Sigmoid colon (tissue), 7 donors: ENCODE data around the gene ZNF700. TPM values are rescaled to one million over a fixed set of nuclear protein-coding genes. Genes with fewer than 3 reads are reported as not detected.
"Not testable (repeated sequence)": the region's sequence is repeated elsewhere in the genome, so short reads cannot be mapped to it uniquely, and the experiment has no call there.

ENCODE experiments used
- DNase-seq: peaks from one replicate; pipeline ENCODE4 v3.0.0-alpha.2; 2019
- H3K27ac ChIP-seq, 4 donors: fragments of 200-600 bp; sonication (generic); one replicate each; pipeline ENCODE4 v1.5.1; 2016 to 2019; ENCODE audit warnings: mild to moderate bottlenecking in 1 of 4
- H3K27me3 ChIP-seq, 3 donors: fragments of 200-600 bp; sonication (generic); one replicate each; pipeline ENCODE4 v1.5.1; 2019; ENCODE audit warnings: mild to moderate bottlenecking in 1 of 3
- H3K36me3 ChIP-seq, 4 donors: fragments of 200-600 bp; sonication (generic); one replicate each; pipeline ENCODE4 v1.5.1; 2016 to 2019
- H3K4me1 ChIP-seq, 4 donors: fragments of 200-600 bp; sonication (generic); one replicate each; pipeline ENCODE4 v1.5.1; 2017 to 2019
- H3K4me3 ChIP-seq, 4 donors: fragments of 200-600 bp; sonication (generic); one replicate each; pipeline ENCODE4 v1.5.1; 2017 to 2019; ENCODE audit warnings: mild to moderate bottlenecking in 2 of 4, moderate library complexity in 1 of 4
- H3K9me3 ChIP-seq, 4 donors: fragments of 200-600 bp in 3 of 4; sonication (generic) in 3 of 4; one replicate each; pipeline versions ENCODE4 v1.5.1 to v1.6.1; 2013 to 2019
- EP300 ChIP-seq, 4 donors: sonication (generic); formaldehyde crosslinking; IDR thresholded peaks; one replicate each; pipeline ENCODE4 v1.6.1; 2017; ENCODE audit warnings: antibody characterized with exemption in 4 of 4
- POLR2A ChIP-seq, 2 donors: fragments of 450-650 bp; IDR thresholded peaks; one replicate each; pipeline ENCODE4 v1.6.1; 2016; ENCODE audit warnings: antibody characterized with exemption in 2 of 2, mild to moderate bottlenecking in 2 of 2, moderate library complexity in 2 of 2
- POLR2AphosphoS5 ChIP-seq, 4 donors: sonication (generic); formaldehyde crosslinking; IDR thresholded peaks; one replicate each; pipeline ENCODE4 v1.6.1; 2017; ENCODE audit warnings: antibody characterized with exemption in 4 of 4
- WGBS, 2 donors: extraction: QIAGEN DNeasy Blood & Tissue Kit; methylation state at CpG; one replicate each; pipeline ENCODE4 v1.1.7; 2013; 5-methylcytosine and 5-hydroxymethylcytosine counted together
- intact Hi-C: fragments of 100-400 bp; cut with DNase I; formaldehyde crosslinking; loops from one replicate; pipeline ENCODE4 v1.15.1; 2023
- polyA plus RNA-seq, 3 donors: library from polyadenylated mRNA; stranded (reverse); fragments of 200-250 nt; gene quantifications; one replicate each; pipeline ENCODE4 v1.2.3, GENCODE V29; 2013
- total RNA-seq, 4 donors: library from RNA; depleted of rRNA; stranded (reverse); fragments of >200 nt; gene quantifications; one replicate each; pipeline ENCODE4 v1.1.0, GENCODE V29; 2016
- TF ChIP-seq, protein P1 (sequence below), 4 experiments: fragments of 450-650 bp in 3 of 4; fragments of 200-600 bp in 1 of 4; IDR thresholded peaks; one replicate each; pipeline ENCODE4 v1.5.1; 2016 to 2019; ENCODE audit warnings: antibody characterized with exemption in 4 of 4, mild to moderate bottlenecking in 3 of 4, moderate library complexity in 2 of 4
- donor health status: healthy with polysubstance abuse.
- donor health status: Bipolar disorder and iron deficiency.
- donor health status: healthy.

The ZNF700 gene
- total and polyA plus RNA-seq, 7 donors, result 4.8 to 19.7 (median 13.7) TPM

DNA sequence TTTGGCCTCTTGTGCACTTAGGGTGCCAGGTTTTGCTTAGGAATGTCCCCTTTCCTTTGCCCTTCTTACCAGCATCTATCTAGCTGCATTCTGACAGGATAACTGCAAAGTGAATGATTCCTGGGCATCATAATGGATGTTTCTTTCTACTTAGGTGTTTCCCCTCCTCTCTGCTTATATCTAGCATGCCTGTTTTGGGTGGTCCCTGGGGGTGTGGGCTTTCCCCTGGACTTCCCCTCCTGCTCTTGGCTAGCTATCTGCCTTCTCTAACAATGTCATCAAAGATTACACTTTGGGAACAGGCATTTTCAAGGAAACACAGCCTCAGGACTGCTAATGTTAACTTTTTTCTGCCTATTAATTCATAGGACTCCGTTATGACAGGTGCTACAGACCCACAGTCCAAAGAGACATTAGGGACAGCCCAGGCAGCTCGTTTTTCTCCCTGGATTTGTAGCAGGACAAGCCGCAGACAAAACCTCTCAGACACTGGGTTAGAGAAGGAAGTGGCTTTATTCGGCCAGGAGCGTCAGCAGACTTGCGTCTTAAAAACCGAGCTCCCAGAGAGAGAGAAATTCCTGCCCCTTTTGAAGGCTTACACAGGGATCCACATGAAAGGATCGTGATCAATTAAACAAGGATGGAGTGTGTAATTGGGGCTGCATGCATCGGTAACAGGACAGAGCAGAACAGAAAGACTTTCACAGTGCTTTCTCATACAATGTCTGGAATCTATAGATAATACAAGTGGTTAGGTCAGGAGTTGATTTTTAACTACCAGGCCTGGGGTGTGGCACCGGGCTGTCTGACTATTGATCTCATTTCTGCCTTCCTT, 17.3 kb downstream of the ZNF700 start:
- H3K27me3 ChIP-seq, result no peaks in the 10 kb centered on the region
- H3K4me3 ChIP-seq, result no peak overlapping the region
- peaks cover 31 to 69% (median 50%) of the 10 kb centered on the region in 4 donors for H3K9me3 ChIP-seq
- H3K36me3 ChIP-seq, result peaks cover 0 to 58% (median 37%) of the 10 kb centered on the region in 4 donors
- 96 to 97% methylated on average over 10 of the region's 10 CpGs for WGBS, 2 donors
- H3K4me1 ChIP-seq, result no peaks in the 10 kb centered on the region
- no peak overlapping the region for H3K27ac ChIP-seq
- TF ChIP-seq, protein P1, sequence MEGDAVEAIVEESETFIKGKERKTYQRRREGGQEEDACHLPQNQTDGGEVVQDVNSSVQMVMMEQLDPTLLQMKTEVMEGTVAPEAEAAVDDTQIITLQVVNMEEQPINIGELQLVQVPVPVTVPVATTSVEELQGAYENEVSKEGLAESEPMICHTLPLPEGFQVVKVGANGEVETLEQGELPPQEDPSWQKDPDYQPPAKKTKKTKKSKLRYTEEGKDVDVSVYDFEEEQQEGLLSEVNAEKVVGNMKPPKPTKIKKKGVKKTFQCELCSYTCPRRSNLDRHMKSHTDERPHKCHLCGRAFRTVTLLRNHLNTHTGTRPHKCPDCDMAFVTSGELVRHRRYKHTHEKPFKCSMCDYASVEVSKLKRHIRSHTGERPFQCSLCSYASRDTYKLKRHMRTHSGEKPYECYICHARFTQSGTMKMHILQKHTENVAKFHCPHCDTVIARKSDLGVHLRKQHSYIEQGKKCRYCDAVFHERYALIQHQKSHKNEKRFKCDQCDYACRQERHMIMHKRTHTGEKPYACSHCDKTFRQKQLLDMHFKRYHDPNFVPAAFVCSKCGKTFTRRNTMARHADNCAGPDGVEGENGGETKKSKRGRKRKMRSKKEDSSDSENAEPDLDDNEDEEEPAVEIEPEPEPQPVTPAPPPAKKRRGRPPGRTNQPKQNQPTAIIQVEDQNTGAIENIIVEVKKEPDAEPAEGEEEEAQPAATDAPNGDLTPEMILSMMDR (IDR thresholded peaks at IDR 0.05), result no peak
- DNase-seq, result no peak
- intact Hi-C loops, result no loop called here

DNA sequence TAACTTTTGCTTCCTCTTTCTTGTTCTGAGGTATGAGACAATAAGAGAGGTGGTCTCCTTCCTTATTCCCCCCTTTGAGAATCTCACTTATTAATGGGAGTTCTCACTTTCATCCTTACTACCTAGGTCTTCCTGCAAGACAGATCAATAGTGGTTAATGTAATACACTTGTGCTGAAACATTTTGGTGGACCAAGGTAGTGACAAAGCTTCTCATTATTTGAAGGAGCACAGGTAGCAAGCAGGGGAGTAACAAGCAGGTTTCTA, 17.9 kb downstream of the ZNF700 start:
- H3K4me1 ChIP-seq, result no peaks in the 10 kb centered on the region
- intact Hi-C loops, result no loop called here
- no peaks in the 10 kb centered on the region for H3K27me3 ChIP-seq
- TF ChIP-seq, protein P1 (IDR thresholded peaks at IDR 0.05), result no peak
- no peak for TF ChIP-seq POLR2A (IDR thresholded peaks at IDR 0.05)
- TF ChIP-seq EP300 (IDR thresholded peaks at IDR 0.05), result no peak
- no peak for TF ChIP-seq POLR2AphosphoS5 (IDR thresholded peaks at IDR 0.05)
- no peak overlapping the region for H3K27ac ChIP-seq
- no peak overlapping the region for H3K4me3 ChIP-seq
- DNase-seq, result no peak
- peaks cover 33 to 71% (median 52%) of the 10 kb centered on the region in 4 donors for H3K9me3 ChIP-seq
- H3K36me3 ChIP-seq, result peaks cover under 1 to 64% (median 43%) of the 10 kb centered on the region in 4 donors

DNA sequence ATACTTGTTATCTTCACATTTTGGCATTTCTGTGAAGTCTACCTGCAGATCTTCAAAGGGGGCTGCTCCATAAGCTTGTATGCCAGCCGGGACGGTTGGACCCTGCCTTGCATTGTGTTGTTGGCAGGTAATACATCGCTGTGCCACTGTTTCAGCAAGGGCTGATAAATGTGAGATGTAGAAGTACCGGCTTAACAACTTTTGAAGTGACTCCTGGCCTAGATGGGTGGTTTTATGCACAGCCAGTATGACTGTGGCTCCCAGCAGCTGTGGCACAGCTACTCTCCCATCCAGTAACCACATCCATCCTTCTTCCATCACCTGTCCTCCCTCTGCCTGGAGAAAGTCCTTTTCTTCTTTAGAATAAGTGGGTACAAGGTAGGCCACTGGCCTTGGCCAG, 19.7 kb downstream of the ZNF700 start:
- Histone ChIP-seq H3K36me3 (peaks cover 18 to 80% (median 60%) of the 10 kb centered on the region in 4 donors), H3K4me3 (no peak overlapping the region), H3K4me1 (no peaks in the 10 kb centered on the region), H3K9me3 (peaks cover 51 to 81% (median 68%) of the 10 kb centered on the region in 4 donors), H3K27me3 (no peaks in the 10 kb centered on the region), H3K27ac (no peak overlapping the region)
- 98 to 99% methylated on average over 4 of the region's 4 CpGs for WGBS, 2 donors
- intact Hi-C loops, result no loop called here
- TF ChIP-seq EP300 (IDR thresholded peaks at IDR 0.05) (no peak), POLR2AphosphoS5 (IDR thresholded peaks at IDR 0.05) (no peak), POLR2A (IDR thresholded peaks at IDR 0.05) (no peak)
- TF ChIP-seq, protein P1 (IDR thresholded peaks at IDR 0.05), result no peak
- DNase-seq, result no peak

DNA sequence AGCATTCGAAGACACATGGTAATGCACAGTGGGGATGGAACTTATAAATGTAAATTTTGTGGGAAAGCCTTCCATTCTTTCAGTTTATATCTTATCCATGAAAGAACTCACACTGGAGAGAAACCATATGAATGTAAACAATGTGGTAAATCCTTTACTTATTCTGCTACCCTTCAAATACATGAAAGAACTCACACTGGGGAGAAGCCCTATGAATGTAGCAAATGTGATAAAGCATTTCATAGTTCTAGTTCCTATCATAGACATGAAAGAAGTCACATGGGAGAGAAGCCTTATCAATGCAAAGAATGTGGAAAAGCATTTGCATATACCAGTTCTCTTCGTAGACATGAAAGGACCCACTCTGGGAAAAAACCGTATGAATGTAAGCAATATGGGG, 23.7 kb downstream of the ZNF700 start:
- Histone ChIP-seq H3K9me3 (peaks cover 40 to 83% (median 65%) of the 10 kb centered on the region in 4 donors), H3K4me3 (no peak overlapping the region), H3K4me1 (no peaks in the 10 kb centered on the region), H3K36me3 (peaks cover 18 to 60% (median 48%) of the 10 kb centered on the region in 4 donors), H3K27ac (no peak overlapping the region), H3K27me3 (no peaks in the 10 kb centered on the region)
- DNase-seq, result no peak
- WGBS, 2 donors, result 96 to 98% methylated on average over 3 of the region's 3 CpGs
- TF ChIP-seq EP300 (IDR thresholded peaks at IDR 0.05) (no peak), POLR2AphosphoS5 (IDR thresholded peaks at IDR 0.05) (no peak), POLR2A (IDR thresholded peaks at IDR 0.05) (no peak)
- TF ChIP-seq, protein P1 (IDR thresholded peaks at IDR 0.05), result no peak
- intact Hi-C loops, result no loop called here

DNA sequence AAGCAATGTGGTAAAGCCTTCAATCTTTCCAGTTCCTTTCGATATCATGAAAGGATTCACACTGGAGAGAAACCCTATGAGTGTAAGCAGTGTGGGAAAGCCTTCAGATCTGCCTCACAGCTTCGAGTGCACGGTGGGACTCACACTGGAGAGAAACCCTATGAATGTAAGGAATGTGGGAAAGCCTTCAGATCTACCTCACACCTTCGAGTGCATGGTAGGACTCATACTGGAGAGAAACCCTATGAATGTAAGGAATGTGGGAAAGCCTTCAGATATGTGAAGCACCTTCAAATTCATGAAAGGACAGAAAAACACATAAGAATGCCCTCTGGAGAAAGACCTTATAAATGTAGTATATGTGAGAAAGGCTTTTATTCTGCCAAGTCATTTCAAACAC, 24.3 kb downstream of the ZNF700 start:
- Histone ChIP-seq H3K4me1 (no peaks in the 10 kb centered on the region), H3K9me3 (peaks cover 35 to 78% (median 62%) of the 10 kb centered on the region in 4 donors), H3K36me3 (peaks cover 18 to 59% (median 46%) of the 10 kb centered on the region in 4 donors), H3K27ac (no peak overlapping the region), H3K4me3 (no peak overlapping the region), H3K27me3 (no peaks in the 10 kb centered on the region)
- DNase-seq, result no peak
- WGBS, 2 donors, result 97% methylated on average over 4 of the region's 4 CpGs
- intact Hi-C loops, result no loop called here
- TF ChIP-seq EP300 (IDR thresholded peaks at IDR 0.05), result no peak
- TF ChIP-seq POLR2A (IDR thresholded peaks at IDR 0.05), result no peak
- TF ChIP-seq, protein P1 (IDR thresholded peaks at IDR 0.05), result no peak
- no peak for TF ChIP-seq POLR2AphosphoS5 (IDR thresholded peaks at IDR 0.05)

DNA sequence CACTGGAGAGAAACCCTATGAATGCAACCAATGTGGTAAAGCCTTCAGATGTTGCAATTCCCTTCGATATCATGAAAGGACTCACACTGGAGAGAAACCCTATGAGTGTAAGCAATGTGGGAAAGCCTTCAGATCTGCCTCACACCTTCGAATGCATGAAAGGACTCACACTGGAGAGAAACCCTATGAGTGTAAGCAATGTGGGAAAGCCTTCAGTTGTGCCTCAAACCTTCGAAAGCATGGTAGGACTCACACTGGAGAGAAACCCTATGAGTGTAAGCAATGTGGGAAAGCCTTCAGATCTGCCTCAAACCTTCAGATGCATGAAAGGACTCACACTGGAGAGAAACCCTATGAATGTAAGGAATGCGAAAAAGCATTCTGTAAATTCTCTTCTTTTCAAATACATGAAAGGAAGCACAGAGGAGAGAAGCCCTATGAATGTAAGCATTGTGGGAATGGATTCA, 24.7 kb downstream of the ZNF700 start:
- H3K4me3 ChIP-seq, H3K27me3 ChIP-seq, intact Hi-C loops, H3K27ac ChIP-seq, H3K4me1 ChIP-seq, DNase-seq: not testable (repeated sequence)
- H3K36me3 ChIP-seq, result peaks cover 18 to 55% (median 44%) of the 10 kb centered on the region in 4 donors
- 98% methylated on average over 4 of the region's 4 CpGs for WGBS, 2 donors
- peaks cover 34 to 74% (median 58%) of the 10 kb centered on the region in 4 donors for H3K9me3 ChIP-seq
